CD4-positive, alpha-beta T cell (primary cell): ENCODE data around the gene ROR1. TPM values are rescaled to one million over a fixed set of nuclear protein-coding genes. Genes with fewer than 3 reads are reported as not detected.

Experiments used
- ATAC-seq: fragments of 200-7000 bp; cut with Tn5 transposase; one replicate; pipeline ENCODE4 v1.10.0; 2022; ENCODE audit warnings: mild to moderate bottlenecking; ENCODE audit not compliant: poor library complexity
- CTCF ChIA-PET: fragments of 350-600 bp; sonication (Branson Sonifier 250); formaldehyde crosslinking; loops from one replicate; lab custom pipeline; 2021; ENCODE audit warnings: antibody characterized with exemption, inconsistent platforms; lab: Charles Lee
- POLR2A ChIA-PET: fragments of 350-600 bp; sonication (Branson Sonifier 250); formaldehyde crosslinking; loops from one replicate; lab custom pipeline; 2021; ENCODE audit warnings: antibody characterized with exemption, inconsistent platforms; lab: Charles Lee
- DNase-seq, 14 experiments: peaks; one replicate each; pipeline ENCODE4 v3.0.0-alpha.2; 2013 to 2020; ENCODE audit warnings: mixed read lengths in 2 of 14
- H3K27ac ChIP-seq, 2 donors: one replicate each; pipeline versions ENCODE4 v1.5.1 to v1.7.0; 2013; ENCODE audit warnings: low read length in 2 of 2, low read depth in 1 of 2, mild to moderate bottlenecking in 1 of 2
- H3K27me3 ChIP-seq, 2 experiments: 1 replicate in 1 of 2; 2 replicates in 1 of 2; pipeline versions ENCODE4 v1.6.1 to v1.7.0; 2013; ENCODE audit warnings: low read length in 2 of 2, control low read depth in 1 of 2, mild to moderate bottlenecking in 1 of 2, moderate library complexity in 1 of 2; ENCODE audit not compliant: insufficient read depth in 2 of 2, control insufficient read depth in 1 of 2
- H3K36me3 ChIP-seq: one replicate; pipeline ENCODE4 v1.6.1; 2013; ENCODE audit warnings: low read length, control low read depth; ENCODE audit not compliant: insufficient read depth
- H3K4me1 ChIP-seq: one replicate; pipeline ENCODE4 v1.6.1; 2013; ENCODE audit warnings: low read length, control low read depth; ENCODE audit not compliant: insufficient read depth
- H3K4me3 ChIP-seq: one replicate; pipeline ENCODE4 v1.5.1; 2013; ENCODE audit warnings: mild to moderate bottlenecking, low read length, moderate library complexity
- H3K9me3 ChIP-seq, 2 experiments: 1 replicate in 1 of 2; 2 replicates in 1 of 2; pipeline versions ENCODE4 v1.6.1 to v1.7.0; 2013; ENCODE audit warnings: low read length in 2 of 2, mild to moderate bottlenecking in 2 of 2, control low read depth in 1 of 2, moderate library complexity in 1 of 2; ENCODE audit not compliant: control insufficient read depth in 1 of 2, insufficient read depth in 1 of 2
- H3K27ac Mint-ChIP-seq: one replicate; pipeline ENCODE4 v1.8.0; 2020; ENCODE audit warnings: mixed read lengths
- H3K27me3 Mint-ChIP-seq: one replicate; pipeline ENCODE4 v1.8.0; 2021; ENCODE audit warnings: mixed read lengths
- H3K36me3 Mint-ChIP-seq: one replicate; pipeline ENCODE4 v1.8.0; 2021; ENCODE audit warnings: low read depth, mixed read lengths
- H3K4me1 Mint-ChIP-seq: one replicate; pipeline ENCODE4 v1.8.0; 2021; ENCODE audit warnings: low read depth, mixed read lengths
- H3K4me3 Mint-ChIP-seq: one replicate; pipeline ENCODE4 v1.8.0; 2020; ENCODE audit warnings: mild to moderate bottlenecking, mixed read lengths
- H3K9me3 Mint-ChIP-seq: one replicate; pipeline ENCODE4 v1.8.0; 2020; ENCODE audit warnings: mixed read lengths
- intact Hi-C, 2 experiments: fragments of 100-400 bp; cut with DNase I in 1 of 2; cut with micrococcal nuclease in 1 of 2; formaldehyde crosslinking; loops; one replicate each; pipeline versions ENCODE4 v1.15.1 to v1.9.0; 2023 to 2025; cut with DNase I, micrococcal nuclease
- total RNA-seq, 174 experiments: library from RNA in 2 of 174; stranded (reverse) in 2 of 174; gene quantifications; one replicate each; pipeline ENCODE4 v1.2.3 and lab custom pipeline; 2021 to 2026
- TF ChIP-seq, protein P1 (sequence below): fragments of 200-600 bp; IDR thresholded peaks from one replicate; pipeline ENCODE4 v1.8.0; 2022; ENCODE audit warnings: antibody characterized with exemption, mild to moderate bottlenecking

ROR1 gene
- total RNA-seq, 2 experiments from 2014 or later = not detected

GRCh38 chr1:64042331-64043100, 268.7 kb downstream of the ROR1 start:
- TF ChIP-seq, protein P1, sequence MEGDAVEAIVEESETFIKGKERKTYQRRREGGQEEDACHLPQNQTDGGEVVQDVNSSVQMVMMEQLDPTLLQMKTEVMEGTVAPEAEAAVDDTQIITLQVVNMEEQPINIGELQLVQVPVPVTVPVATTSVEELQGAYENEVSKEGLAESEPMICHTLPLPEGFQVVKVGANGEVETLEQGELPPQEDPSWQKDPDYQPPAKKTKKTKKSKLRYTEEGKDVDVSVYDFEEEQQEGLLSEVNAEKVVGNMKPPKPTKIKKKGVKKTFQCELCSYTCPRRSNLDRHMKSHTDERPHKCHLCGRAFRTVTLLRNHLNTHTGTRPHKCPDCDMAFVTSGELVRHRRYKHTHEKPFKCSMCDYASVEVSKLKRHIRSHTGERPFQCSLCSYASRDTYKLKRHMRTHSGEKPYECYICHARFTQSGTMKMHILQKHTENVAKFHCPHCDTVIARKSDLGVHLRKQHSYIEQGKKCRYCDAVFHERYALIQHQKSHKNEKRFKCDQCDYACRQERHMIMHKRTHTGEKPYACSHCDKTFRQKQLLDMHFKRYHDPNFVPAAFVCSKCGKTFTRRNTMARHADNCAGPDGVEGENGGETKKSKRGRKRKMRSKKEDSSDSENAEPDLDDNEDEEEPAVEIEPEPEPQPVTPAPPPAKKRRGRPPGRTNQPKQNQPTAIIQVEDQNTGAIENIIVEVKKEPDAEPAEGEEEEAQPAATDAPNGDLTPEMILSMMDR = no peak
- Mint-ChIP-seq H3K4me1 (no peaks in the 10 kb centered on the region), H3K9me3 (no peaks in the 10 kb centered on the region), H3K4me3 (no peak overlapping the region), H3K36me3 (no peaks in the 10 kb centered on the region), H3K27ac (no peak overlapping the region), H3K27me3 (peaks cover 5% of the 10 kb centered on the region)
- Histone ChIP-seq H3K4me1 (no peaks in the 10 kb centered on the region), H3K4me3 (no peak overlapping the region), H3K27me3 (no peaks in the 10 kb centered on the region), H3K36me3 (no peaks in the 10 kb centered on the region), H3K27ac (no peak overlapping the region), H3K9me3 (no peaks in the 10 kb centered on the region)
- intact Hi-C loops = no loop called here
- DNase-seq (no peak), ATAC-seq (no peak)
- CTCF ChIA-PET = no interaction called here
- POLR2A ChIA-PET = no interaction called here

GRCh38 chr1:64043288-64043687, 269.5 kb downstream of the ROR1 start:
- no peaks in the 10 kb centered on the region for H3K27me3 ChIP-seq
- Mint-ChIP-seq H3K27me3 (peaks cover 5% of the 10 kb centered on the region), H3K27ac (no peak overlapping the region), H3K9me3 (no peaks in the 10 kb centered on the region), H3K4me3 (no peak overlapping the region), H3K4me1 (no peaks in the 10 kb centered on the region), H3K36me3 (no peaks in the 10 kb centered on the region)
- DNase-seq = no peak
- no peaks in the 10 kb centered on the region for H3K4me1 ChIP-seq
- POLR2A ChIA-PET = no interaction called here
- TF ChIP-seq, protein P1 = no peak
- intact Hi-C loops = no loop called here
- CTCF ChIA-PET = no interaction called here
- H3K4me3 ChIP-seq = no peak overlapping the region
- ATAC-seq = no peak
- no peaks in the 10 kb centered on the region for H3K9me3 ChIP-seq
- H3K36me3 ChIP-seq = no peaks in the 10 kb centered on the region
- H3K27ac ChIP-seq = no peak overlapping the region

DNA sequence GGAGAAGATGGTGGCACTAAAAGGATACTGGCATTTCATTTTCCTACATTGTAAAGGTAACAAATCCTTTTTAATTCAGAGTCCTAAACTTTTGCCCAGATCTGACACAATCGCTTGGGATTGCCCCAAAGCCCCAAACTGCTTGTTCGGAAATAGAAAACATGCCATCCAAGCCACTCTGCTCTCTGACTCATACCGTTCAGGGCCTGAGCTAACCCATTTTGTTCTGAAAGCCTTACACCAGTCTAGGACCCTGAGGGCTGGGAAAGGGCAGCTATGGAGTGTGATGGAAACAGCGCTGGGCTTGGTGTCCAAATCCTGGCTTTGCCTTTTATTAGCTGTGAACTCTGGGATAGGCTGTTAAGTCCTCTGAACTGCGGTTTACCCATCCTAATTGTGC, 270.2 kb downstream of the ROR1 start:
- Mint-ChIP-seq H3K36me3 (no peaks in the 10 kb centered on the region), H3K4me3 (no peak overlapping the region), H3K9me3 (no peaks in the 10 kb centered on the region), H3K4me1 (no peaks in the 10 kb centered on the region), H3K27me3 (peaks cover 5% of the 10 kb centered on the region), H3K27ac (no peak overlapping the region)
- CTCF ChIA-PET = no interaction called here
- no peak overlapping the region for H3K27ac ChIP-seq
- no peaks in the 10 kb centered on the region for H3K9me3 ChIP-seq
- H3K27me3 ChIP-seq = no peaks in the 10 kb centered on the region
- no peak overlapping the region for H3K4me3 ChIP-seq
- ATAC-seq = no peak
- DNase-seq = no peak
- intact Hi-C loops = no loop called here
- no peaks in the 10 kb centered on the region for H3K4me1 ChIP-seq
- no peaks in the 10 kb centered on the region for H3K36me3 ChIP-seq
- TF ChIP-seq, protein P1 = no peak
- POLR2A ChIA-PET = no interaction called here
